Colonic mucosa (tissue), 4 donors: Measurements from ENCODE around the gene MSL2. TPM values are rescaled to one million over a fixed set of nuclear protein-coding genes. Genes with fewer than 3 reads are reported as not detected.
"Not testable (repeated sequence)": the region's sequence is repeated elsewhere in the genome, so short reads cannot be mapped to it uniquely, and the experiment has no call there.

Source experiments
- DNase-seq: peaks from one replicate; pipeline ENCODE4 v3.0.0-alpha.2; 2020
- H3K27ac ChIP-seq: fragments of 200-600 bp; one replicate; pipeline ENCODE4 v1.8.0; 2021
- H3K27me3 ChIP-seq: fragments of 200-600 bp; one replicate; pipeline ENCODE4 v1.8.0; 2021
- H3K36me3 ChIP-seq: fragments of 200-600 bp; one replicate; pipeline ENCODE4 v1.8.0; 2021
- H3K4me1 ChIP-seq: fragments of 200-600 bp; one replicate; pipeline ENCODE4 v1.8.0; 2021; ENCODE audit warnings: mild to moderate bottlenecking
- H3K4me3 ChIP-seq: fragments of 200-600 bp; one replicate; pipeline ENCODE4 v1.8.0; 2021
- H3K9ac ChIP-seq, 2 donors: one replicate each; pipeline ENCODE4 v1.7.0; 2013; ENCODE audit warnings: control low read depth in 2 of 2, low read depth in 2 of 2, low read length in 2 of 2
- H3K9me3 ChIP-seq: fragments of 200-600 bp; one replicate; pipeline ENCODE4 v1.8.0; 2021
- CTCF ChIP-seq: fragments of 200-600 bp; IDR thresholded peaks from one replicate; pipeline ENCODE4 v1.8.0; 2022; ENCODE audit warnings: antibody characterized with exemption, mild to moderate bottlenecking
- intact Hi-C: fragments of 100-400 bp; cut with DNase I; formaldehyde crosslinking; loops from one replicate; pipeline ENCODE4 v1.14.1; 2022
- total RNA-seq, 2 donors: library from RNA; stranded (reverse); fragmentation: NEBNext Ultra II Directional in 1 of 2; extraction: Animal tissue kit (Norgen Biotek cat#: 25700) in 1 of 2; gene quantifications; one replicate each; pipeline ENCODE4 v1.2.1, GENCODE V29; 2021
- donor health status: healthy.
- donor health status: DM: no; HTN: no; CAD: no.
- donor health status: DM: no; HTN: no; CAD: no.

MSL2 gene
- total RNA-seq, 2 donors from 2014 or later, result 23.5 to 31.0 TPM

GRCh38 chr3:136236109-136236508 is 40.0 kb upstream of the MSL2 start:
- no peaks in the 10 kb centered on the region for H3K9me3 ChIP-seq
- no peaks in the 10 kb centered on the region for H3K27me3 ChIP-seq
- H3K4me3 ChIP-seq, result no peak overlapping the region
- DNase-seq, result no peak
- no peaks in the 10 kb centered on the region for H3K36me3 ChIP-seq
- no peak overlapping the region for H3K9ac ChIP-seq
- intact Hi-C loops, result no loop called here
- TF ChIP-seq CTCF, result no peak
- H3K27ac ChIP-seq, result no peak overlapping the region
- no peaks in the 10 kb centered on the region for H3K4me1 ChIP-seq

GRCh38 chr3:136235545-136235944 is 39.4 kb upstream of the MSL2 start:
- no peak for DNase-seq

GRCh38 chr3:136232413-136232812 is 36.3 kb upstream of the MSL2 start:
- H3K36me3 ChIP-seq, result no peaks in the 10 kb centered on the region
- intact Hi-C loops, result no loop called here

More at GRCh38 chr3:136235545-136235944, 39.4 kb upstream of the MSL2 start:
- Histone ChIP-seq H3K9ac (no peak overlapping the region), H3K9me3 (no peaks in the 10 kb centered on the region), H3K27ac (no peak overlapping the region), H3K36me3 (no peaks in the 10 kb centered on the region), H3K4me3 (no peak overlapping the region), H3K27me3 (no peaks in the 10 kb centered on the region), H3K4me1 (no peaks in the 10 kb centered on the region)
- intact Hi-C loops, result no loop called here
- TF ChIP-seq CTCF, result no peak

GRCh38 chr3:136222746-136223145 is 26.6 kb upstream of the MSL2 start:
- H3K4me3 ChIP-seq, DNase-seq, H3K4me1 ChIP-seq, H3K27ac ChIP-seq, H3K27me3 ChIP-seq, intact Hi-C loops, H3K9me3 ChIP-seq, H3K36me3 ChIP-seq, H3K9ac ChIP-seq: not testable (repeated sequence)

More at GRCh38 chr3:136232413-136232812, 36.3 kb upstream of the MSL2 start:
- H3K27me3 ChIP-seq, result no peaks in the 10 kb centered on the region
- H3K4me1 ChIP-seq, result no peaks in the 10 kb centered on the region
- H3K27ac ChIP-seq, result no peak overlapping the region
- H3K4me3 ChIP-seq, result no peak overlapping the region
- DNase-seq, result no peak
- TF ChIP-seq CTCF, result no peak
- H3K9me3 ChIP-seq, result no peaks in the 10 kb centered on the region
- H3K9ac ChIP-seq, result no peak overlapping the region

GRCh38 chr3:136211547-136211946 is 15.4 kb upstream of the MSL2 start:
- no peak for DNase-seq
- Histone ChIP-seq H3K9me3 (no peaks in the 10 kb centered on the region), H3K27me3 (no peaks in the 10 kb centered on the region), H3K27ac (no peak overlapping the region), H3K4me3 (no peak overlapping the region), H3K4me1 (no peaks in the 10 kb centered on the region), H3K9ac (no peak overlapping the region), H3K36me3 (no peaks in the 10 kb centered on the region)
- intact Hi-C loops, result no loop called here
- no peak for TF ChIP-seq CTCF

GRCh38 chr3:136209921-136210320 is 13.8 kb upstream of the MSL2 start:
- no peak for TF ChIP-seq CTCF
- Histone ChIP-seq H3K27ac (no peak overlapping the region), H3K27me3 (no peaks in the 10 kb centered on the region), H3K4me1 (no peaks in the 10 kb centered on the region), H3K9ac (no peak overlapping the region), H3K9me3 (no peaks in the 10 kb centered on the region), H3K36me3 (no peaks in the 10 kb centered on the region), H3K4me3 (no peak overlapping the region)
- intact Hi-C loops, result no loop called here
- no peak for DNase-seq
